NCI-H2196 treated with DMSO at 0.1 percent for 48 hours (cell line): ENCODE results near the gene MAP3K2.

Experiments
- DNase-seq: peaks from one replicate; lab custom pipeline; 2025; ENCODE audit not compliant: unreplicated experiment; lab: John Stamatoyannopoulos, UW

The MAP3K2 gene

GRCh38 chr2:127386246-127386645 lies 1.5 kb downstream of the MAP3K2 start:
- no peak for DNase-seq

GRCh38 chr2:127384529-127384928 lies 3.2 kb downstream of the MAP3K2 start:
- DNase-seq: no peak

- DNase-seq: no peak
Observed at GRCh38 chr2:127382831-127383230, 4.9 kb downstream of the MAP3K2 start.

GRCh38 chr2:127381762-127382161 lies 6.0 kb downstream of the MAP3K2 start:
- no peak for DNase-seq

- no peak for DNase-seq
Observed at GRCh38 chr2:127379712-127380355, 7.9 kb downstream of the MAP3K2 start.

GRCh38 chr2:127378720-127379119 lies 9.1 kb downstream of the MAP3K2 start:
- DNase-seq: no peak

GRCh38 chr2:127377262-127377661 lies 10.5 kb downstream of the MAP3K2 start:
- DNase-seq: no peak

GRCh38 chr2:127376257-127376656 lies 11.5 kb downstream of the MAP3K2 start:
- DNase-seq: no peak

GRCh38 chr2:127373362-127374083 lies 14.3 kb downstream of the MAP3K2 start:
- DNase-seq: no peak

GRCh38 chr2:127371037-127371436 lies 16.7 kb downstream of the MAP3K2 start:
- DNase-seq: no peak

GRCh38 chr2:127370010-127370409 lies 17.8 kb downstream of the MAP3K2 start:
- no peak for DNase-seq

GRCh38 chr2:127365211-127365643 lies 22.5 kb downstream of the MAP3K2 start:
- no peak for DNase-seq

- DNase-seq: no peak
Observed at GRCh38 chr2:127362971-127363370, 24.8 kb downstream of the MAP3K2 start.

GRCh38 chr2:127361929-127362885 lies 25.6 kb downstream of the MAP3K2 start:
- DNase-seq: no peak

GRCh38 chr2:127360242-127360641 lies 27.5 kb downstream of the MAP3K2 start:
- DNase-seq: no peak

GRCh38 chr2:127359520-127359919 lies 28.3 kb downstream of the MAP3K2 start:
- no peak for DNase-seq

- no peak for DNase-seq
Observed at GRCh38 chr2:127358971-127359370, 28.8 kb downstream of the MAP3K2 start.

- no peak for DNase-seq
Observed at GRCh38 chr2:127358044-127358443, 29.7 kb downstream of the MAP3K2 start.

- no peak for DNase-seq
Observed at GRCh38 chr2:127357591-127357990, 30.2 kb downstream of the MAP3K2 start.

- no peak for DNase-seq
Observed at GRCh38 chr2:127356531-127356930, 31.2 kb downstream of the MAP3K2 start.

GRCh38 chr2:127355407-127356008 lies 32.3 kb downstream of the MAP3K2 start:
- DNase-seq: no peak
